ENCODE results near the gene PCDHGB1. TPM values are rescaled to one million over a fixed set of nuclear protein-coding genes. Genes with fewer than 3 reads are reported as not detected.

Gene PCDHGB1
- total RNA-seq, 3 donors from 2014 or later: 2.7 to 5.9 (median 5.1) TPM

GRCh38 chr5:141359790-141360426, 10.0 kb downstream of the PCDHGB1 start, which contains the start of gene PCDHGB2:
Gene PCDHGB2, plus strand, starts transcription at chr5:141359994. Its CDS starts 142 bp downstream, at chr5:141360136.
- Histone ChIP-seq H3K4me1 (no peaks in the 10 kb centered on the region), H3K9me3 (peaks cover 82 to 98% of the 10 kb centered on the region in 2 donors), H3K27me3 (no peaks in the 10 kb centered on the region), H3K4me3 (peak within 1 kb of the TSS; percentile 24 to 37 (median 25)), H3K27ac (no peak within 1 kb of the TSS), H3K36me3 (no peaks in the 10 kb centered on the region)
- intact Hi-C loops (cut with DNase I; ENCODE audit: low total_unique reads): no loop called here
- no peak for DNase-seq (ENCODE audit: low spot score in 2 of 2)
- TF ChIP-seq POLR2AphosphoS5 (IDR thresholded peaks at IDR 0.05) (no peak), CTCF (IDR thresholded peaks at IDR 0.05) (peak in 1 of 3 donors; percentile 25)

- Histone ChIP-seq H3K27ac (no peak overlapping the region), H3K36me3 (no peaks in the 10 kb centered on the region), H3K9me3 (peaks cover 82 to 98% of the 10 kb centered on the region in 2 donors), H3K4me3 (peak overlapping the region in 2 of 3 donors; percentile 24 to 37), H3K27me3 (no peaks in the 10 kb centered on the region), H3K4me1 (no peaks in the 10 kb centered on the region)
- TF ChIP-seq POLR2AphosphoS5 (IDR thresholded peaks at IDR 0.05) (no peak), CTCF (IDR thresholded peaks at IDR 0.05) (no peak), POLR2A (IDR thresholded peaks at IDR 0.05) (no peak)
- no peak for DNase-seq (ENCODE audit: low spot score in 2 of 2)
- intact Hi-C loops (cut with DNase I; ENCODE audit: low total_unique reads): no loop called here
Measured at GRCh38 chr5:141360685-141361084, 10.8 kb downstream of the PCDHGB1 start.

GRCh38 chr5:141362719-141363118, 12.8 kb downstream of the PCDHGB1 start:
- peaks cover 83 to 98% of the 10 kb centered on the region in 2 donors for H3K9me3 ChIP-seq
- TF ChIP-seq CTCF (IDR thresholded peaks at IDR 0.05) (no peak), POLR2AphosphoS5 (IDR thresholded peaks at IDR 0.05) (no peak), POLR2A (IDR thresholded peaks at IDR 0.05) (no peak)
- no peak overlapping the region for H3K27ac ChIP-seq
- no peak overlapping the region for H3K4me3 ChIP-seq
- no peaks in the 10 kb centered on the region for H3K27me3 ChIP-seq
- H3K36me3 ChIP-seq: no peaks in the 10 kb centered on the region
- intact Hi-C loops (cut with DNase I; ENCODE audit: low total_unique reads): no loop called here
- H3K4me1 ChIP-seq: no peaks in the 10 kb centered on the region
- DNase-seq (ENCODE audit: low spot score in 2 of 2): no peak

GRCh38 chr5:141363952-141364660, 14.2 kb downstream of the PCDHGB1 start, which contains the start of gene PCDHGA5:
Gene PCDHGA5, plus strand, starts transcription at chr5:141364162. Its CDS starts 169 bp downstream, at chr5:141364331.
- DNase-seq (ENCODE audit: low spot score in 2 of 2): no peak
- Histone ChIP-seq H3K4me3 (peak within 1 kb of the TSS in 2 of 3 donors; percentile 31 to 51), H3K4me1 (no peaks in the 10 kb centered on the region), H3K27ac (no peak within 1 kb of the TSS), H3K9me3 (peaks cover 86 to 98% of the 10 kb centered on the region in 2 donors), H3K27me3 (no peaks in the 10 kb centered on the region), H3K36me3 (no peaks in the 10 kb centered on the region)
- TF ChIP-seq POLR2AphosphoS5 (IDR thresholded peaks at IDR 0.05): no peak
- no peak for TF ChIP-seq POLR2A (IDR thresholded peaks at IDR 0.05)
- peak in 1 of 3 donors; percentile 8 for TF ChIP-seq CTCF (IDR thresholded peaks at IDR 0.05)
- intact Hi-C loops (cut with DNase I; ENCODE audit: low total_unique reads): no loop called here

Data from breast epithelium (tissue), 4 donors.